Activated CD8-positive, alpha-beta memory T cell treated with anti-CD3 and anti-CD28 coated beads, Interleukin-2, amount 50 U/mL, for 4 hours (primary cell): Measurements from ENCODE around the gene FBXW12.
A peak's percentile ranks its signal among the peaks of the same experiment; 100 is the strongest.

Experiments used
- DNase-seq: peaks from one replicate; pipeline ENCODE4 v3.0.0-alpha.2; 2020

Gene FBXW12

DNA sequence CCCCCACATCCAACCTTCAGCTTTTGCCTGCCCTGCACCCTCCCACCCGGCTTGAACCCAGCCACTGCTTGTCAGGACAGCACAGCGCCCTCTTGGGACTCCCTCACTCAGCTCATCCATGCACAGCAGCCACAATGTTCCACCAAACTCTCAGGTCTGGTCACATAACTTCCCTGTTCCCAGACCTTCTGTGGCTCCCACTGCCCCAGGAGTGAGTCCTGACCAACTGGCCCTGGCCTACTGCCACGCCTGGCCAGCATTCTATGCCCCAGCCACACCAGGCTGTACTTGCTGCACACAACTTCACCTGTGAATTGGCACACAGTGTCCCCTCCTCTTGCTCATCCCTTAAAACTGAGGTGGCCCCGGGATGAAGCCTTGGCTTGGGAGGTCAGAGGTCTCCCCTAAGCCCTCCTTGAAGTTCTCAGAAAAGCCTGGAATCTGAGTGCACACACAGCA lies 36.8 kb downstream of the FBXW12 start:
- no peak for DNase-seq

DNA sequence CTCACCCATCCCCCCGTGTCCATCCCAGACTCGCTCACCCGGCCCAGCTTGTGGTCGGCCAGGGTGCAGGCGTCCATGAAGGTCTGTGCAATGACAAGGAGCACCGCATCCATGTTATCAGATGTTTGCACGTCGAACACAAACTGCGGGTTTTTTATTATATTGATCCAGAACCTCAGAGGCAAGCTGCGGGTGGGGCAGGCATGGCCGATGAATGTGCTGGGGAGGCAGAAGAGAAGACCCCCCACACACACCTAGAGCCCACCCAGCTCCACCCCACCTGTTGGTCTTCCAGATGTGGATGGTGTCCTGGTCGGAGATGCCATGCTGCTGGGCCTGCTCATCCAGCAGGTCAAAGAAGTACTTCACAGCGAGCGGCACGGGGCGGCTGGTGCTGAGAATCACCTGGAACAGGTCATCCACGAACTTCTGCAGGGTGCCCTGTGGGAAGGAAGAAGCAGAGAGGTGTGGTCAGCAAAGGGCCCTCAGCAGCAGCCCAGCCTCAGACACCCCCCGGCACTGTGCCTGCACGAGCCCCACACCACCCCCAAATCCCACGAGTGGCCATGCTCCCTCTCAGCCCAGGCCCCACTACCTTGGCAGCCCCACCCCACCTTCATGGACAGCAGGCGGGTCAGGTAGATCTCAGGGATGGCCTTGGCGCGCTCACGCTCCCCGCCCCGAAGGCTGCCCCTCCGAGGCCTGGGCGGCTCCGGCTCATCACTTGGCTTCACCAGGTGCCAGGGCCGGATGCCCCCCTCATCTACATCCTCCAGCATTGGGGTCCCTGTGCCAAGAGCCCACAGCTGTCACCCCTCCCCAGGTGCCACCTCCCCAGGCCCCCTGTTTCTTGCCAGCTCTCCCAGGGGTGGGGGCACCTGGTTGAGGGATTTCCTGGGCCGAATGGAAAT lies 37.5 kb downstream of the FBXW12 start:
- peak; percentile 13 for DNase-seq

DNA sequence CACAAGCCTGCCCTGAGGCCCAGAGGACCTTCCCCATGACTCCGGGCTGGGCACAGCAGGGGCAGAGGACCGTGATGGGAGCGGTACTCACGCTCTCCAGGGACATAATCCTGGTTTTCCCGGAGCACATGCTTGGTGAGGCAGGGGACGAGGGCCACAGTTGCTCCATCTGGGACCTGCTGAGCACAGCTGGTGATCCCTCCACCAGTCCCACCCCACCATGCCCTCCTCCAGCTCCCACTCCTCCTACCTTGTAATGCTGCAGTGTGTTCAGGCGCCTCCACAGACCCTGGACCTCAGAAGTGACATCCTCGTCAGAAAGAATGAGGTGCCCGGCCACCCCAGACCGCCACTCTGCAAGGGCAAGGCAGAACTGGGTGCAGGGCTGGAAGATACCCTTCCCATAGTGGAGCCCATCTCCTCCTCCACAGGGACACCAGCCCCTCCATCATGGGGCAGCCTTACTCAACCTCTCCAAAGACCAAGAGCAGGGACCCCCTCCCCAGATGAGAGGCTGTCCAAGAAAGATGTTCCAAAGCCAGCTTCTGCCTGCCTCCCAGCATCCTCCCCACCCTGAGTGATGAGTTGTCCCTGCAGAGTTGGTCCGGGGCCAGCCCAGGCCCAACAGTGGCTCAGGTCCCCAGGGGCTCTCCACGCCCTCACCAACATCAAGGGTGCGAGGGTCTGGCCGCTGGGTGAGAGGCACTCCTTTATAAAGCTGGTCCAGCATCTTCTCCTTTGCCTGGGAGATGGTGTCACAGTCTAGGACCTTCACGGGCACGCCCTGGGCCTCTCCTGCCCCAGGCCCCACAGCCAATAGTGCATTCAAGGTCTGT lies 38.4 kb downstream of the FBXW12 start:
- DNase-seq = no peak

DNA sequence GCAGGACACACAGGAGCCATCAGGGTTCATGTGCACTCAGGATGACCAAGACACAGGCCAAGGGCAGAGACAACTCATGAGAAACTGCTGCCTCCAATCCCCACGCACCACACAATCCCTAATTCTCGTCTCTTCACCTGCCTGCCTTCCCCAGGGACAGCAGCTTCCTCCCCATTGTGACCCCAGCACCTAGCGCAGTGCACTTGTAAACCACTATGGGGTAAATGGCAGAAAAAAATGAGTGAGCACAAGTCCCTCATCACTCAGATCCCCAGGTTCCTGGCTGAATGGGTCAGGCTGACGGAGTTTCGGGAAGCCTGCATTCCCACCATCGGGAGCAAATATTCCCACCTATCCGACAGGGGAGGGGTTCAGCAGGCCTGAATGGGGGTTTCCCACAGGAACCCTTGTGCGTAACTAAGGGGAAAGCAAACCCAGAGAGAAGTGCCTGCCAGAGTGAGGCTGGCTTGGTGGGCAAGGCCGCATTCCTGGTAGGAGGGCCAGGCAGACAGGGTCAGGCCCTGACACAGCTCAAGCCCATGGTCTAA lies 39.1 kb downstream of the FBXW12 start:
- DNase-seq = no peak

DNA sequence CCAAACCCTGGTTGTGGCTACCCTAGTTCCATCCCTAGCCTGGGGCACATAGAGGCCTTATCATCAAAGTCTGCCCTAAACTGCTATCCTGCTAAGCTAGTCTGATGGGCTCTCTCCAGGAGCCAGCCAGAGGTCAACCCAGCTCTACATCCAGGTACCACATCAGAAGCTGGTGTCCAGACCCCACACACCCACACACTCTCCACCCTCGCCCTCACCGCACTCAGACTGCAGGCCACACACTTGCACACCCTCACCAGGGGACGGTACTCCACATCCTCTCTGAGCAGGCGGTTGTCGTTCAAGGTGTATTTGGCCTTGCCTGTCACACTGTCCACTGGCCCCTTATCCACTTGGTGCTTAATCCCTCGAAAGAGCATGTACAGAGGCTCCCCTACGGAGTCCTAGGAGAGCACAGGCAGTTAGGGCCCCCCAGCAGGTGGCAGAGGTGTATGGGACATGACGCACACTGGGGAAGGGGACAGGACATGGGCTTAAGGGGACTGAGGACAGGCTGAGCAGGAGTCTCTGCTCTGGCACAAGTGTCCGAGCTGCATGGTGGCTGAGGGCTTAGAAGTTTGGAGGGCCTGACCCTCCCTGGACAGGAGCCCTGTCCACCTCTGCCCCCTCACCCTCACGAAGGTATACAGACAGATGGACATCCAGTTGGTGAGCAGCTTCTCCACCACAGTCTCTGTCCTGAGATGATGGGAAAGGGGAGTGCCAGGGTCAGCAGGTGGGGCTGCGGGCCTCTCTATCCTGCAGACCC lies 39.8 kb downstream of the FBXW12 start:
- DNase-seq = no peak

DNA sequence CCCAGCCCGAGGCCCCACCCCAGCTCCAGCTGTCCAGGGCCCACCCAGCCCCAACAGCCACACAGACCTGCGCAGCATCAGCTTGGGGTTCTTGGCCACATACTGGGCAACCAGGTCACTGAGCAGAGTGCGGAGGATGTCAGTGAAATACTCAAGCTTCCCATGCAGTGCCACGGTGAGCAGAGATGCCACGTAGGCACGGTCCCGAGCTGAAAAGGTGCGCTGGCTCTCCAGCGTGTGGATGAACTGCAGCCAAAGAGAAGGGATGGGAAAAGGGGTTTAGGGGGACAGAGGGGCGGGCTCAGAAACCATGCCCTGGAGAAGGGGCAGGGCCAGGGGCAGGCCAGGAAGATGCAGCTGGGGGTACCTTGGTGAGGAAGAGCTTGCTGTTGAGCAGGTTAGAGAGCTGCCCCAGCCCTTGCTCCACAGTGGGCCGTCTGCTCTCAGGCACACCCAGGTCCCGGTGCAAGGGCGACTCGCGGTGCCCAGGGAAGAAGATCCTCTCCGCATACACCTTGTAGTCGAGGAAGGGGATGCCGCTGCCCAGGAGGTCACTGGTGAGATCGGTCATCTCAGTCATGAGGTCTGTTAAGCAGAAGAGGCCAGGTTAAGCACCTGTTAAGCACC lies 40.5 kb downstream of the FBXW12 start:
- no peak for DNase-seq

DNA sequence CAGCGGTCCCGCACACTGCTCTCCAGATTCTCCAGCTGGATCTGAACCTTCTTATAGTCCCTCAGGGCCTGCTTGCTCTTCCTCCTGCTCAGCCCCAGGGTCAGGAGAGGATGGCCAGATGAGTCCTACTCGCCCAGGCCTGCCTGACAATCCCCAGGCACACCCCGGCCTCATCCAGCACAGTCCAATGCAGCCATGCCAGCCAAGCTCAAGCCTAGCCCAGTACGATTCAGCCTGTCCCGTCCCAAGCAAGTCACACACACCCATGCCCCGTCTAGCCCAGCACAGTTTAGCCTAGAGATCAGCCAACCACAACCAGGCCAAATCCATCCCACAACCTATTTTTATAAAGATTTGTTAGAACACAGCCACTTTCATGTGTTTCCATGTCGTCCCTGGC lies 41.1 kb downstream of the FBXW12 start:
- no peak for DNase-seq

DNA sequence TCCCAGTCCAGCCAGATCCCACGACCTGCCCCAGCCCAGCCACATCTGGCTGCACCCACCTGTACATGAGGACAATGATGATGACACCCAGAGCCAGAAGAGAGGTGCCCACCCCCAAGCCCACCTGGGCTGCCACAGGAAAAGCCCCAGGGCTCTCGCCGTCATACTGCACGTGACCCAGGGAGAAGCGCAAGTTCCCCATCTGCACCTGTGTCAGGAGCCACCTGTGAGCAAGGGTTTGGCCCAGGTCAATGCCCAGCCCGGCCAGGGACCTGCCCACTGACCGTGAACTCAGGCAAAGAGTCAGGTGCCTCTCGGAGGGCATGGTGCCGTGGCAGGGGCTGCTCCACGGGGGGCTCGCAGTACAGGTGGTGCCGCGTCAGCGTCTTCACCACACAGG lies 41.6 kb downstream of the FBXW12 start:
- DNase-seq = no peak

DNA sequence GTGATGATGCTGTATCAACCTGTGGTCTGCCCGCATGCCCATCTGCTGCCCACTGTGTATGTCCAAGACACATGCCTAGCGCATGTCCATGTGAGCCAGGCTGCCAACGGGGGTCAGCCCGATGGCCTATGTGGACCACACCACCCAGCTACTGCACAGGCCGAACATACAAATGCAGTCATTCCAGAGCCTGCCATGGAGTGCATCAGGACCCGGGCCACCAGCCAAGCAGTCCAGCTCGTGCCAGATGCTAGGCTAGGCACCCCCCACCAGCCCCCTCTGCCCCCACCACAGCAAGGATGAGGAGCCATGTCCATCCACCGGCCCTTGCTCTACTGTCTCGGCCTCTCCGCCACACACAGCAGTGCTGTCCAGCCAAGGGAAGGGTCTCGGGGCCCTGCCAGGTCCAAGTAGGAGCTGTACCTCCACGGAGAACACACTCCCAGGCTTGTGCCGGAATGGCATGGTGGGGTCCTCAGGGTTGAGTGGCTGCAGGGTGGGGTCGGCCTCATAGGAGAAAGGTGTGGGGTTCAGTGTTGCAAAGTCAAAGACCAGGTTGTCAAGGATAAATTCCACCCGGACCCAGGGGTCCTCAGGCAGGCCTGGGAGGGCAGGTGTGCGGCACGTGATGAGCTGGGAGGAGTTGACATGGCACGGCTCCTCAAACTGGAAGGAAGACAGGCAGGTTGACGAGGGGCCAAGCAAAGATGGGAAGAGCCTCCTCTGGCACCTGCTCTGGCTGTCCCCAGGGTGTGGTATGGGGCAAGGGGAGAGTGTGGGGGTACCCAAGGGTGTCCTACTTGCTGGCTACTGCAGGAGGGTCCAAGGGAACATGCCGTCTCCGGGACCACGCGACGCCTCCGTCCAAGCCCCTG lies 42.6 kb downstream of the FBXW12 start:
- no peak for DNase-seq

DNA sequence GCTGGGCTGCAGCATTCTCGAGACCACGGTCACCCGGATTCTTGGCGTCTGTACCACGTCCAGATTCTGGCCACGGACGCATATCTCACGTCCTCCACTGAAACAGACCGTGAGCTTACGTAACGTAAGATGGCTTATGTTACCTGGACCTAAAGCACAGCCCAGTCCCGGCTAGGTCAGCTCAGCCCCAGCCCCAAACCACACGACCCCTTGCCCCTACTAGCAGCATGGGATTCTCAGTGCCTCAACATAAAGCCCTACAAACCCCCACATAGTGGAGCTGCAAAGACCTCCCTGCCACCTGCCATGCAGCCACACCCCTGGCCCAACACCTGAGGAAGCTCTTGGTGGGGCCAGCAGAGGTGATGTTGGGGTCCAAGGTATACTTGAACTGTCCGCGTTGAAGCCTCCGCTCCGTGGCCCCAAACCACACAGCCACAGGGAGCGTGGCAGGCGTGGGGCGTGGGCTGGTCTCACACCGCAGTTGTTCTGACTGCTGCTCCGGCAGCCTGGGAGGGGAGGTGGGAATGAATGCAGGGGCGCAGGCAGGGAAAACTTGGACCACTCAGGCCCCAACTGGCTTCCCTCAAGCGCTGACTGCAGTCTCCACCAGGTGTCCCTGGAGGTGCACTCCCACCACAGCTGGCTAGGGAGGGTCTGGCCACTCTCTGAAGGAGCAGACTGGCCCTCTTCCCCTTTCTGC lies 43.4 kb downstream of the FBXW12 start:
- DNase-seq = no peak

DNA sequence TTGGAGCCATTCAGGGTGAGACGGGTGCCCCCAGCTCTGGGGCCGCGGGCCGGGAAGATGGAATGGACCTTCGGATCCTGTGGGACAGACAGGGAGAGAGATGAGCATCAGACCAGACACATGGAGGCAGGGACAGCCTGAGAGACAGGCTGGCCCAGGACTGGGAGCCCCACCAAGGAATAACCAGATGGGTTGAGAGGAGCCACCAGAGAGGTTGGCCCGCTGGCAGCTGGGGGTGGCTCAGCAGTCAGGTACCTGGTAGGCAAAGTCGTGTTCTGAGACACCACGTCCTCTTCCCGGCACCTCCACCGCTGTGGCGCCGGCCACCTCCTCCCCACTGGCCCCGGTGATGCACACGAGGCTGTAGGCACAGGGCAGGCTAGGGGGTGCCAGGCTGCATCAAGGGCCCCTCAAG lies 44.1 kb downstream of the FBXW12 start:
- DNase-seq = no peak

DNA sequence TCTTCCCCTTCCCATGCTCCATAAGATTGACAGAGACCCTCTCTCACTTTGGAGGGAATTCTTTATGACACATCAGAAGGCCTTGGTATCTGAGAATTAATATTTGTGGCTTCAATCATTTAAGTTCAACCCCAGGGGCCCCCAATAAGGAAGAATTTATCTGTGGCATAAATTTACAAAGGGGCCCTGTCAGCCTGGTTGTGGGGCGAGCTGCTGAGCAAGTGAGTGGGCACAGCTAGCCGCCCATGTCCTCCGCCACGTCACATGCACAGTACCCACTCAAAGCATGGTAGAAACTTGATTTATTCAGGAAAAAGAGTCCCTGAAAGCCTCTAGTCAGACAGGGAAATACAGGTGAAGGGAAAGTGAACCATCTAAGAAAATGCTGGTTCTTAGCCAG lies 44.5 kb downstream of the FBXW12 start:
- no peak for DNase-seq

DNA sequence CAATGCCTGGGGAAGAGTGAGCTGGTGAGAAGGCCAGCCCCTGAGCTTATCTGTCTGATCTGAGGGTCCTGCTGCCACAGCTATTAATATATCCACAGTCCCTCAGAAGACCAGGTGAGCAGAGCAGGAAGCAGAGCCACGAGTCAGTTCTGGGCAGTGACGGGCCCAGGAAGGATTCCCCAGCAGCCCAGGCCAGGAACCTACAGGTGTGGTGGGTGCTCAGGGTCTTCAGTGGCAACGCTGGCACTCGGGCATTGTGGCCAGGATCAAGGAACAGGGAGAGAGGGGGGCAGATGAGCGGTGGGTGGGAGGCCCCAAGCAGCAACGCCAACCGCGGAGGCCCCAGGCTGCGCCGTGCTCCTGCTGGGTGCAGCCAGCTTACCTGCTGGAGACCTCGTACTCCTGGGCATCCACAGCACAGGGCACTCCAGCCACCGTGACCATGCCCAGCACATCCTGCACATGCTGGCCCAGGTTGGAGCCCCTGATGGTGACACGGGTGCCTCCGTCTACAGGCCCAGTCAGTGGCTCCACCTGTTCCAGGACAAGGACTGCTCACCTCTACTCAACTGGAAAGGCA lies 45.6 kb downstream of the FBXW12 start:
- DNase-seq = no peak

DNA sequence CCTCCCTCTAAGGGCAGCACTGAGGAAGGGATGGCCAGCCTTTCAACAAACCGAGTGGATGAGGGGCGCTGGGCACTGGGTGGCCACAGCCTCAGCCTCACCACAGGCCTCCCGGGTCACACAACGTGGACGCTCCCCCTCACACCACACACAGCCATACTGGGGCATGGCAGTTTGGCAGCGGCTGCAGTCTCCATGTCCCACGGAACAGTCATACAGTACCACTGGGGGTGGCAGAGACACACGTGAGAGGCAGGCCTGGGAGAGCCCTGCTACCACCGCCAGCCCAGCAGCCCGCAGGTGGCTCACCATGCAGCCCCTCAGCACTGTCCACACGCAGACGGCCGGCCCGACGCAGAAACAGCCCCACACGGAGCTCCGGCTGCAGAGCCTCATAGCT lies 46.1 kb downstream of the FBXW12 start:
- DNase-seq = no peak

DNA sequence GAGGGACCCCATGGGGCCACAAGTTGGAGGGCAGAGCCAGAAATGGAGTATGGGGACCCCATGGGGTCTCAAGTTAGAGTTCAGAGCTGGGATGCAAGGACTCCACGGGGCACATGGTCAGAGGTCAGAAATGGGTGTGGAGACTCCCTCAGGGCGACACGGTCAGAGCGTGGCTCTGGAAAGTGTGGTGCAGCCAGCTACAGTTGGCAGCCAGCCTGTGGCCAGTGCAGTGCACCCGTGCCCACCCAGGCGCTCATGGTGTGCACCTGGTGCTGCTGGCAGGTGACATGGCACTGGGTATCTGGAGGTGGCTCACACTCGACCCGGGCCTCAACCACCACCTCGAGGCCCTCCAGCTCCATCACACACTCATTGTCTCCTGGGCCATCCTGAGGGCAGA lies 46.6 kb downstream of the FBXW12 start:
- no peak for DNase-seq

DNA sequence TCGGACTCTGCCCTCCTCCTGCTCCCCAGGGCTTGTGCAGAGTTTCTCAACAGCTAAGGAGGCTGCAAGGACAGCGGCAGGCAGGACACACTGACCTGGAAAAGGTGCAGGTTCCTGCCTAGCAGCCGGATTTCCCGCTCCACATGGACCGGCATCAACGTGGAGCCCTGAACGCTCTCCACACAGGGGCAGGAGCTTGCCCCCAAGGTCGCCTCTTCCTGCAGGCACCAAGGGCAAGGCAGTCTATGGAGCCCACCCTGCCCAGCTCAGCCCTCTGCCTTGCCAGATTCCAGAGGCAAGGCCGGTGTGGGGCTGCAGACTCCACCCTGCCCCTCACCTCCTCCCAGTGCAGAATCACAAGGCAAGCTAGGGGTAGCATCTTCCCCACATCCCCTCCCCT lies 47.1 kb downstream of the FBXW12 start:
- no peak for DNase-seq

DNA sequence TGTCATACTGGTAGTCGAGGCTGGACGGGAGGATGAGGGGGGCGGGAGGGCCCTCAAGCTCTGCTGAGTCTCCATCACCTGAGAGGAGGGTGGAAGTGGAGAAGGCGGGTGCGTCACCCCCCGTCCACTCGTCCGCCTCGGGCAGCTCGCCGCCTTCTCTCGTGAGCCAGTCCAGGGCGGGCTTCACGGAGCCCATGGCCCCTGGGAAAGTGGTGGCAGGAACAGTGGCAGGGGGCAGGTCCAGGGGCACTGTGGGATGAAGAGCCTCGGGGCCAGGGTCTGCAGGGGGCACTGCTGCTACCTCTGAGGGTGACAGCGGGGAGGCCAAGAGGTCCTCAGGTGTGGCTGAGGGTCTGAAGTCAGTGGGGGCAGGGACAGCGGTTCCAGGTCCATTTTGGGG lies 47.6 kb downstream of the FBXW12 start:
- DNase-seq = no peak

DNA sequence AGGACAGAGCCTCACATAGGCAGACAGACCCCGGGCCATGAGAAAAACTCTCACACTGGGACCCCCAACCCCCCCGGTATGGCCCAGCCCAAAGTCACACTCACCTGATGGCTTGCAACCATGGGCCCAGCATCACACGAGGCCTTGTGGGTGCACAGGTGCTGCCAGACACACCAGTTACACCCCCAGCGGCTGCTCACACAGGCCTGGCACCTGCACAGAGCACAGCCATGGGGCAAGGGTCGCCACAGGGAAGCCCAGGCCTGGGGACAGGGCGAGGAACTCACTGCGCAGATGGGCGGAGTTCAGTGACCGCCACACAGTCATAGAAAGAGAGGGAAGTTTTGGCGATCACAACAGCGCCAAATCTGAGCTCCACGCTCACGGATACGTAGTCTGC lies 48.5 kb downstream of the FBXW12 start:
- no peak for DNase-seq

DNA sequence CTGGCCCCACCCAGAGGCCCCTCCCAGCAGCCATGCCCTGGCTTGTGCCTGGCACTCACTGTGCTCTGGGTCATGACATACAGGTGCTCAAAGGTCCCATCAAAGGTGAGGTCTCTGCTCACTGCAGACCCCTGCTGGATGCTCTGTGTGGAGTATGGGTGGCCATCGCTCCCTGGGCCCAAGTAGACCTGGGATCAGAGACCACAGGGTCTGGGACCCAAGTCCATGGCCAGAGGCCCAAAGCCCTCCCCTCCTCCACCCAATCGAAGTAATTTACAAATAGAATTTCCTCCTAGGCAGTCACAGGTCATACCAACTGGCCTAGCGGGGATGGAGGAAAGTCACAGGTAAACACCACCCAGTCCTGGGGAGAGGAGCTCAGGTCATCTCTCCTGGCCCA lies 50.3 kb downstream of the FBXW12 start:
- DNase-seq = no peak

DNA sequence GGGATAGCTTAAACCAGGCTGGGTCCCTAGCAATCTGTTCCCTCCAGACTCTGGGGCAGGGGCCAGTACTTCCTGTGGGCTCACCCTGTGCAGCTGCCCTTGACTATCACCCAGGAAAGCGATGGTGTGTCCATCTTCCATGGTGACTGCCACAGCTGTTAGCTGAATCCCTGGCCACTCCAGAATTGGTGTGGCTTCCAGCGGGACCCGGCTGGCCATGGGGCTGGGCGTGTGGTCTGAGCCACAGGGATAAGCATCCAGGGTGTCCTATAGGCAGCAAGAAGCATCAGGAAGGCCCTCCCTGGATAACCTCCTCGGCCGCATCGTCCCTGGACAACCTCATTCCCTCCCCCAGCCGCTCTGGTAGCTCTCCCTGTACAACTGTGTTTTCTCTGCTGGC lies 50.7 kb downstream of the FBXW12 start:
- DNase-seq = no peak
